Measurements from ENCODE around the gene LRRC75A.

- no peak for TF ChIP-seq SIN3A (IDR thresholded peaks at IDR 0.05; ENCODE audit: borderline replicate concordance, insufficient read depth, low read length)
- no peak for TF ChIP-seq POLR2AphosphoS5 (IDR thresholded peaks at IDR 0.05; ENCODE audit: low read depth, low read length)
- no peak for TF ChIP-seq REST (IDR thresholded peaks at IDR 0.05; ENCODE audit: insufficient read depth in 1 of 2, low read depth in 2 of 2, low read length in 2 of 2)
These were observed 3.6 kb upstream of the LRRC75A start for GRCh38 chr17:16495561-16495960.
